SHP77 treated with DMSO at 0.1 percent for 48 hours (cell line): ENCODE results near the gene SELENOP.
"Not testable (repeated sequence)": the region's sequence is repeated elsewhere in the genome, so short reads cannot be mapped to it uniquely, and the experiment has no call there.

Source experiments
- DNase-seq: peaks from one replicate; lab custom pipeline; 2025; lab: John Stamatoyannopoulos, UW

The SELENOP gene

GRCh38 chr5:42826757-42827515 is 15.2 kb upstream of the SELENOP start:
- DNase-seq: no peak

- no peak for DNase-seq
Measured at GRCh38 chr5:42825422-42826148, 13.9 kb upstream of the SELENOP start.

- DNase-seq: no peak
Measured at GRCh38 chr5:42824347-42824976, 12.8 kb upstream of the SELENOP start.

DNA sequence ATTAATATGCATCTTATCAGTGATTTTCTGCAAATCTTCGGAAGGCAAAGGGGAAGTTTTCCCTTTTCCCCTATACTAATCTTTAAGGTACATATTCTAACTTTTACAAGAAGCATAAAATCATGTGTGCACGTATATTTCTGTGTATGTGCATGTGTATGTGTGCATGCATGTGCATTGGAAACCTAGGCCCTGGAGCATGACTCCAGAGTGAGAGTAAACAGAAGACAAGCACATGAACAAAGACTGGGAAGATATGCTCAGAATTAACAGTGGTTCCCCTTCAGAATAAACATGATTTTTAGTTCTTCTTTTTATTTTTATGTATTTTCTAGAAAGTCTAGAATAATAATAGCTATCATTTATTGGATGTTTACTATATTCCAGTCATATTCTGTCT is 10.9 kb upstream of the SELENOP start:
- DNase-seq: no peak

GRCh38 chr5:42819745-42820144 is 8.1 kb upstream of the SELENOP start:
- DNase-seq: no peak

GRCh38 chr5:42816546-42816945 is 4.9 kb upstream of the SELENOP start:
- not testable (repeated sequence) for DNase-seq

GRCh38 chr5:42813533-42813932 is 1.8 kb upstream of the SELENOP start:
- no peak for DNase-seq

DNA sequence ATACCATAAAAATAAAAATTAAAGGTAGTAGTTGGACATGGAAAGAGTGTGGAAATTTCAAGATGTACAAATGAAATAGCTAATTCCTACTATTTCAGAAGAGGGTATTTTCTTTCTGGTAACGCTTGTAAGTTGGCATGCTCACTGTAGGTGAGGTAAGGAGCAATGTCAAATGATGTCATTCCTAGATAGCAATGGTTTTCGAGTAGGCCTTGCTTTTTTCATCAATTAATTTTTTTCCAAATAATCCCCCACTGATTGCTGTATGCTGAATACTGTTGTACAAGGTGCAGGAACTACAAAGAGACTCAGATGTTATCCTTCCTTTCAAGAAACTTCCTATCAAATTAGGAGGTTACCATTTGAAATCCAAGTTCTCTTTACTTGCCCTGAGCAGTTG is 928 bp upstream of the SELENOP start:
- no peak for DNase-seq

GRCh38 chr5:42810834-42811590 is 680 bp downstream of the SELENOP start:
- no peak for DNase-seq

GRCh38 chr5:42808888-42809611 is 2.6 kb downstream of the SELENOP start:
- DNase-seq: no peak

DNA sequence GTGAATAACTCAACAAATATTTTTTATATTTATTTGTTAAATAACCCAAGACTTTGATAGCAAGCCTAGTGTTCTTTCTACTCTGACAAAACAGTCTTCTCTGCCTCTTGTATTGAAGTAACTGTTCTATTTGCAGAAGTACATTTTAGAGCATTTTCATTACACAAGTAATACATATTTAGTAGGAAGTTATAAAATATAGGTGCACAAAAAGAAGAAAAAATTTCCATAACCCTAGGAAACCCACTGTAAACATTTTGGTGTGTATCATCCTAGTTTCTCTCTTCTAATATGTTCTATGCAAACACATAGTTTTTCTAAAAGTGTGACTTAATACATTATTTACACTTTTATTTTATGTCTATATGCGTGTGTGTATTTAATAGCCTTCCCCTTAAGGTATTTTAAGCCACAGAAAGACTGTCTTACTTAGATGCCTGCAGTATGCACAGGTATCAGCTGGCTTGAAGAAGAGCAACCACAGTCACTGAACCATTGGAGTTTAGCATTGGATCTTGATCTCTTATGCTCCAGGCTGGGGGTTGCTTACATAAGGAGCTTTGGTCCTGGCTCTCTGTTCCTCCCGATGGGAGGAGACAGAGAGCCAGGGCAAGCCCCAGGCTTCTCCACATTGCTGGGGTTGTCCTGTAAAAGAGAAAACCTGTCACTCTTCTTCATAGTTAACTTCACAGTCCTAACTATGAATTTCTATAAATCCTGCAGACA is 3.8 kb downstream of the SELENOP start:
- no peak for DNase-seq

DNA sequence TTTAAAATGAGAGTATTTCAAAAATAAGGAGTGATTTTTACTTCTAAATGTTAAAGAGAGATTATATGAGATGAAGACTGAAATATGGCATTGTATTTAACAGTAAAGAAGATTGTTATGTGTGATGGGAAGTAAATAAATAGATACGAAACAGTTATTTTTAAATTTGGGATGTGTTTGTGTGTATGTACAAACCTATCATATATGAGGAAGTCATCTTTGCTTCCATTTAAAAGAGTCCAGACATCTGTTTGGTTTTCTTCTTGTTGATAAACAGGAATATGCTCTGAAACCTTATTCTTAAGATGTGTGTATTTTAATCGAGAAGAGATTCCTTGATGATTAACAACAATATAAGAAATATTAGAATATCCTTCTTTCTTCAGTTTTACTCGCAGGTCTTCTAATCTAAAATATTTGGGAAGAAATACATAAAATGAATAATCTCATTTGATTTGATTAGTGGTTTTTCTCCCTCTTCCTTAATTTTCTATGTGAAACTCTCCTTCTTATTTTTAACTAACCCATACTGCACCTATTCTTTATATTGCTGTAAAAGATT is 4.9 kb downstream of the SELENOP start:
- no peak for DNase-seq

GRCh38 chr5:42806004-42806700 is 5.5 kb downstream of the SELENOP start:
- no peak for DNase-seq

GRCh38 chr5:42804717-42805339 is 6.9 kb downstream of the SELENOP start:
- DNase-seq: no peak

GRCh38 chr5:42801516-42802166 is 10.1 kb downstream of the SELENOP start:
- DNase-seq: no peak

GRCh38 chr5:42800748-42801330 is 10.9 kb downstream of the SELENOP start:
- DNase-seq: no peak

GRCh38 chr5:42799668-42800114 is 12.0 kb downstream of the SELENOP start:
- DNase-seq: no peak

DNA sequence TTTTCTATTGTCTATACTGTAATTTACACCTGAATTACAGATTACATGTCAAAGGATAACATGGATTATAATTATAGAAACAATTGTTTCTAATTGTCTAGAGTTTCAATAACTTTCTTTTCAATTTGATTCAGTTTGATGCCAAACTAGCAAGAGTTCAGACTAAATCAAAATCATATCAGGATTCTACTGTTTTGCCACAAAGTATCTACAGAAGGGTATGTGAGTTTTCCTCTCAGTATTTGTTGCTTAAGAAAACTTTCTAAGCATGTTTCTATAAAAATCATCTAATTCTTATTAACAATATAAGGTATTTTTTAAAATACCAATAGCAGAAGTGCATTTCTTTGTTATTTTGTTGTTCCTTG is 12.5 kb downstream of the SELENOP start:
- DNase-seq: no peak
